Keratinocyte (primary cell): ENCODE data around the gene DUS4L. TPM values are rescaled to one million over a fixed set of nuclear protein-coding genes. Genes with fewer than 3 reads are reported as not detected.

Source experiments
- DNase-seq: peaks from one replicate; pipeline ENCODE4 v3.0.0-alpha.2; 2011; ENCODE audit warnings: low read depth, missing footprints, low spot score
- FAIRE-seq: peaks from 2 replicates; lab custom pipeline; 2011; peaks lifted over from hg19 to GRCh38; lab: Jason Lieb, UNC
- H2AFZ ChIP-seq: 2 replicates; pipeline ENCODE4 v1.6.0; 2012; ENCODE audit warnings: low read length, control low read depth, inconsistent platforms; ENCODE audit not compliant: control insufficient read depth
- H3K27ac ChIP-seq: 2 replicates; pipeline ENCODE4 v1.5.1; 2011; ENCODE audit warnings: low read length; ENCODE audit not compliant: control insufficient read depth, insufficient read depth
- H3K27me3 ChIP-seq: 3 replicates; pipeline ENCODE4 v1.6.0; 2011; ENCODE audit warnings: low read length; ENCODE audit not compliant: control insufficient read depth, insufficient read depth; ENCODE audit errors: extremely low read depth
- H3K36me3 ChIP-seq, 2 experiments: 2 replicates in 1 of 2; 3 replicates in 1 of 2; pipeline ENCODE4 v1.5.1; 2011; ENCODE audit warnings: low read length in 2 of 2, mild to moderate bottlenecking in 1 of 2; ENCODE audit not compliant: control insufficient read depth in 2 of 2, insufficient read depth in 2 of 2; ENCODE audit errors: extremely low read depth in 1 of 2
- H3K4me1 ChIP-seq: 3 replicates; pipeline ENCODE4 v1.5.1; 2011; ENCODE audit warnings: low read length; ENCODE audit not compliant: control insufficient read depth, insufficient read depth; ENCODE audit errors: extremely low read depth
- H3K4me2 ChIP-seq: 3 replicates; pipeline ENCODE4 v1.6.0; 2011; ENCODE audit warnings: low read depth, low read length; ENCODE audit not compliant: control insufficient read depth, insufficient read depth; ENCODE audit errors: extremely low read depth
- H3K4me3 ChIP-seq, 3 experiments: fragments of 200-600 bp in 1 of 3; sonication (generic) in 1 of 3; 2 replicates in 2 of 3; 3 replicates in 1 of 3; pipeline ENCODE4 v1.5.1; 2011 to 2016; ENCODE audit warnings: low read length in 3 of 3, mild to moderate bottlenecking in 3 of 3, control low read depth in 2 of 3, inconsistent platforms in 1 of 3, low read depth in 1 of 3, mixed read lengths in 1 of 3, mixed run types in 1 of 3, moderate library complexity in 1 of 3; ENCODE audit not compliant: control insufficient read depth in 2 of 3, insufficient read depth in 2 of 3; ENCODE audit errors: extremely low read depth in 1 of 3
- H3K79me2 ChIP-seq: 2 replicates; pipeline ENCODE4 v1.6.0; 2012; ENCODE audit warnings: low read length; ENCODE audit not compliant: control insufficient read depth, insufficient read depth
- H3K9ac ChIP-seq: 3 replicates; pipeline ENCODE4 v1.6.0; 2011; ENCODE audit warnings: low read length; ENCODE audit not compliant: control insufficient read depth, insufficient read depth; ENCODE audit errors: extremely low read depth
- H3K9me1 ChIP-seq: 3 replicates; pipeline ENCODE4 v1.6.0; 2011; ENCODE audit warnings: low read length; ENCODE audit not compliant: control insufficient read depth, insufficient read depth; ENCODE audit errors: extremely low read depth
- H3K9me3 ChIP-seq: 2 replicates; pipeline ENCODE4 v1.5.1; 2012; ENCODE audit warnings: low read depth, low read length; ENCODE audit not compliant: control insufficient read depth
- H4K20me1 ChIP-seq: 3 replicates; pipeline ENCODE4 v1.6.0; 2011; ENCODE audit warnings: low read length; ENCODE audit not compliant: control insufficient read depth, insufficient read depth; ENCODE audit errors: extremely low read depth
- CTCF ChIP-seq, 3 experiments: IDR thresholded peaks in 1 of 3; conservative IDR thresholded peaks in 1 of 3; optimal IDR thresholded peaks in 1 of 3; 2 replicates in 2 of 3; 3 replicates in 1 of 3; pipeline versions ENCODE3 to v1.5.1; 2011; ENCODE audit warnings: low read length in 3 of 3, mild to moderate bottlenecking in 3 of 3, moderate library complexity in 2 of 3, control low read depth in 1 of 3, inconsistent platforms in 1 of 3; ENCODE audit not compliant: insufficient read depth in 2 of 3; ENCODE audit errors: extremely low read depth in 1 of 3
- EZH2 ChIP-seq: IDR thresholded peaks from one replicate; pipeline ENCODE4 v1.6.1; 2012; ENCODE audit warnings: inconsistent platforms, mild to moderate bottlenecking, low read length, moderate library complexity
- dilution Hi-C: fragments of 300-500 bp; cut with MboI; formaldehyde crosslinking; loops from one replicate; pipeline ENCODE4 v1.7.0; 2020; ENCODE audit warnings: low sequenced_read_pairs; ENCODE audit not compliant: extremely low pct_ligation_motif_present
- polyA plus RNA-seq, 5 experiments: library from polyadenylated mRNA; depleted of rRNA in 3 of 5; stranded (reverse) in 3 of 5; stranded (forward) in 1 of 5; unstranded in 1 of 5; fragments of >200 nt; gene quantifications; 1 replicate in 1 of 5; 2 replicates in 3 of 5; 3 replicates in 1 of 5; pipeline versions ENCODE4 v1.2.1 to v1.2.3, GENCODE V29; 2011 to 2012; ENCODE audit warnings: missing spikeins in 2 of 5, low read depth in 1 of 5, low replicate concordance in 1 of 5

DUS4L gene
- polyA plus RNA-seq, 1 donor (not counting 4 experiments of a cell fraction or from before 2014, with no cell fraction given): 11.3 TPM

GRCh38 chr7:107579885-107580715, 16.3 kb downstream of the DUS4L start, which contains the start of gene BCAP29:
BCAP29 (plus strand) TSS chr7:107580246; CDS start chr7:107580773, 527 bp downstream.
- H3K4me3 ChIP-seq: peak within 1 kb of the TSS; percentile 69 to 94 (median 83)
- peak within 1 kb of the TSS; percentile 96 for H3K4me2 ChIP-seq
- H3K79me2 ChIP-seq: peaks cover 54% of the 10 kb centered on the region
- peak within 1 kb of the TSS; percentile 89 for H2AFZ ChIP-seq
- FAIRE-seq: no peak
- peak within 1 kb of the TSS; percentile 95 for H3K27ac ChIP-seq
- H3K27me3 ChIP-seq: no peaks in the 10 kb centered on the region
- H3K9me3 ChIP-seq: no peaks in the 10 kb centered on the region
- no peaks in the 10 kb centered on the region for H3K9me1 ChIP-seq
- TF ChIP-seq CTCF (optimal IDR thresholded peaks at IDR 0.05 in 1 of 3, IDR thresholded peaks at IDR 0.05 in 1 of 3, conservative IDR thresholded peaks at IDR 0.05 in 1 of 3; ENCODE audit: extremely low read depth in 1 of 3, insufficient read depth in 2 of 3, low read length in 3 of 3) (peak in 2 of 3 experiments; percentile 11 to 32), EZH2 (no peak)
- peak within 1 kb of the TSS; percentile 95 for H3K9ac ChIP-seq
- no peak for DNase-seq
- H3K36me3 ChIP-seq: peaks cover 8 to 12% of the 10 kb centered on the region in 2 experiments
- H4K20me1 ChIP-seq: no peaks in the 10 kb centered on the region
- dilution Hi-C loops: no loop called here
- H3K4me1 ChIP-seq: peaks cover 8% of the 10 kb centered on the region

GRCh38 chr7:107580716-107581383, 17.1 kb downstream of the DUS4L start:
- FAIRE-seq: no peak
- dilution Hi-C loops: no loop called here
- DNase-seq: no peak
- H3K36me3 ChIP-seq: peaks cover 8 to 16% of the 10 kb centered on the region in 2 experiments
- no peaks in the 10 kb centered on the region for H3K9me3 ChIP-seq
- TF ChIP-seq CTCF (optimal IDR thresholded peaks at IDR 0.05 in 1 of 3, IDR thresholded peaks at IDR 0.05 in 1 of 3, conservative IDR thresholded peaks at IDR 0.05 in 1 of 3; ENCODE audit: extremely low read depth in 1 of 3, insufficient read depth in 2 of 3, low read length in 3 of 3) (no peak), EZH2 (no peak)
- H3K79me2 ChIP-seq: peaks cover 61% of the 10 kb centered on the region
- H4K20me1 ChIP-seq: no peaks in the 10 kb centered on the region
- no peaks in the 10 kb centered on the region for H3K9me1 ChIP-seq
- no peaks in the 10 kb centered on the region for H3K27me3 ChIP-seq
- H3K9ac ChIP-seq: peak overlapping the region; percentile 95
- H3K4me2 ChIP-seq: peak overlapping the region; percentile 72
- peaks cover 8% of the 10 kb centered on the region for H3K4me1 ChIP-seq
- H3K4me3 ChIP-seq: peak overlapping the region; percentile 69 to 94 (median 83)
- peak overlapping the region; percentile 95 for H3K27ac ChIP-seq
- no peak overlapping the region for H2AFZ ChIP-seq
